SK-N-SH (cell line): ENCODE measurements around the gene MX1.

Experiments used
- MXI1 ChIP-seq: IDR thresholded peaks from 2 replicates; pipeline ENCODE4 v1.6.1; 2012; ENCODE audit warnings: mild to moderate bottlenecking, low read depth, low read length, improper control_type of control experiment
- TCF12 ChIP-seq: IDR thresholded peaks from 2 replicates; pipeline ENCODE4 v1.4.0; 2012
- TF ChIP-seq, protein P1 (sequence below): fragments of 200-600 bp; sonication (generic); IDR thresholded peaks from 2 replicates; pipeline ENCODE4 v1.6.1; 2017; ENCODE audit warnings: antibody characterized with exemption, mild to moderate bottlenecking, moderate library complexity
- TF ChIP-seq, protein P2 (sequence below): fragments of 150-350 bp; IDR thresholded peaks from 2 replicates; pipeline ENCODE4 v1.6.1; 2017; ENCODE audit warnings: antibody characterized with exemption, low read length, low read depth, borderline replicate concordance

DNA sequence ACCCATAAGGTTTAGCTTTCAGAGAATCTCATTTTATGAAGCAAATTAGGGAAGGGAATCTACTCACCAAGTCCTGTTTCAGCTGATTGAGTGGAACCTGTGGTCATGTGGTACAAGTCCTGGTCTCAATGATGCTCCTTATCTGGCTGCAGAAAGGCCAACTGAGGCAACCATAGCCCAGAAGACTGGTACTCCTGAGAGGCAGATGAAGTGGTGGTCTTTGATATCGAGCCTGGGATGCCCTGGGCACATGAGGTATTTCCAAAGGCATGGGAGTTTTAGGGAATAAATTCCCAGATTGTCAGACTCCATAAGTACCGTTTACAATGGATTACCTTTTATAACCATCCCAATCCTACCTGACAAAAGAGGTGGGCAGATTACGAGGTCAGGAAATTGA lies 3.3 kb downstream of the MX1 start:
- TF ChIP-seq TCF12 (no peak), MXI1 (no peak)
- TF ChIP-seq, protein P1, sequence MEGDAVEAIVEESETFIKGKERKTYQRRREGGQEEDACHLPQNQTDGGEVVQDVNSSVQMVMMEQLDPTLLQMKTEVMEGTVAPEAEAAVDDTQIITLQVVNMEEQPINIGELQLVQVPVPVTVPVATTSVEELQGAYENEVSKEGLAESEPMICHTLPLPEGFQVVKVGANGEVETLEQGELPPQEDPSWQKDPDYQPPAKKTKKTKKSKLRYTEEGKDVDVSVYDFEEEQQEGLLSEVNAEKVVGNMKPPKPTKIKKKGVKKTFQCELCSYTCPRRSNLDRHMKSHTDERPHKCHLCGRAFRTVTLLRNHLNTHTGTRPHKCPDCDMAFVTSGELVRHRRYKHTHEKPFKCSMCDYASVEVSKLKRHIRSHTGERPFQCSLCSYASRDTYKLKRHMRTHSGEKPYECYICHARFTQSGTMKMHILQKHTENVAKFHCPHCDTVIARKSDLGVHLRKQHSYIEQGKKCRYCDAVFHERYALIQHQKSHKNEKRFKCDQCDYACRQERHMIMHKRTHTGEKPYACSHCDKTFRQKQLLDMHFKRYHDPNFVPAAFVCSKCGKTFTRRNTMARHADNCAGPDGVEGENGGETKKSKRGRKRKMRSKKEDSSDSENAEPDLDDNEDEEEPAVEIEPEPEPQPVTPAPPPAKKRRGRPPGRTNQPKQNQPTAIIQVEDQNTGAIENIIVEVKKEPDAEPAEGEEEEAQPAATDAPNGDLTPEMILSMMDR: no peak
- TF ChIP-seq, protein P2, sequence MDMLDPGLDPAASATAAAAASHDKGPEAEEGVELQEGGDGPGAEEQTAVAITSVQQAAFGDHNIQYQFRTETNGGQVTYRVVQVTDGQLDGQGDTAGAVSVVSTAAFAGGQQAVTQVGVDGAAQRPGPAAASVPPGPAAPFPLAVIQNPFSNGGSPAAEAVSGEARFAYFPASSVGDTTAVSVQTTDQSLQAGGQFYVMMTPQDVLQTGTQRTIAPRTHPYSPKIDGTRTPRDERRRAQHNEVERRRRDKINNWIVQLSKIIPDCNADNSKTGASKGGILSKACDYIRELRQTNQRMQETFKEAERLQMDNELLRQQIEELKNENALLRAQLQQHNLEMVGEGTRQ: no peak
